GM18951 (cell line): Measurements from ENCODE around the gene CACNA1C.

Experiments used
- POLR2A ChIP-seq: IDR thresholded peaks from 4 replicates; pipeline ENCODE4 v1.6.1; 2011; ENCODE audit warnings: mild to moderate bottlenecking; ENCODE audit not compliant: insufficient read length, insufficient read depth; ENCODE audit errors: extremely low read depth
- in situ Hi-C: fragments of 300-500 bp; cut with MboI; formaldehyde crosslinking; loops from one replicate; pipeline ENCODE4 v1.12.0; 2022; ENCODE audit warnings: low sequenced_read_pairs, mixed read lengths, inconsistent platforms; ENCODE audit not compliant: unreplicated experiment

CACNA1C gene

DNA sequence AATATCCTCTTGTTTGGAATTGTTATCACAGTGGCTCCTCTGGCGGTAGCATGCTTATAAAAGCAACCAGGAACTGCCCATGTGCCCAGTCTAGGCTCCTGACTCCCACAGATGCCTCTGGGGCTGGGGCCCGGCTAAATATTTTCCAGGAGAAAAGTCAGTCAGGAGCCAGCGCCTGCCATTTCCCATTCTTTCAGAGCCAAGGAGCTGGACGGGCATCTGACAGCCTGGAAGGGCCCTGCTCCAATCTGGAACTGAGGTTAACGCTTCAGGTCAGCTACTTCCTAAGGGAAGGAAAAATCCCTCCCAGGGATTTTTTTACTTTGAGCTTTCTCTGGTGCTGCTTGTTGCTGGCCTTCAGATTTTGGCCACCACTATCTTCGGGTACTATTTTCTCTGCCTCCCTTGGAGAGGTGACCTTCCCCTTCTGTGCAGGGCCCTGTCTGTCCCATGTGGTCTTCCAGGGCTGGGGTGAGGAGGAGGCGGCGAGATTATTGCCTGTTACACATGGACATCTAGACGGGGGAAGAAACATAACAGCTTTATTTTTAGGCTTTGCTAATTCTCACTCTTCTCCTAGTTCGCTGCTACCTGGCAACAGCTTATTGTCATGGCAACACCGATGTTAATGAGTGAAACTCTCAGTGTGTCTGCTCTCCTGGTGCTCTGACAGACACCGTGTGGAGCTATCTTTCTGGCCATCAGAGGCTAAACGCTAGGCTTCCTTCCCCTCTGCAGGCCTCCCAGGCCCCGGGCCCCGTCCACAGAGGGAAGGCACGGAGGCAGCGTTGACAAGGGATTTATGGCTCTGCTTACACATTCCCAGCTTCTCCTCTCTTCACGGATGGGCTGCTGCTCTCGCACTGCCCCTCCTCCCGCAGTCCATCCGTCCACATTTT lies 160.4 kb downstream of the CACNA1C start:
- in situ Hi-C loops: no loop called here
- TF ChIP-seq POLR2A: no peak

DNA sequence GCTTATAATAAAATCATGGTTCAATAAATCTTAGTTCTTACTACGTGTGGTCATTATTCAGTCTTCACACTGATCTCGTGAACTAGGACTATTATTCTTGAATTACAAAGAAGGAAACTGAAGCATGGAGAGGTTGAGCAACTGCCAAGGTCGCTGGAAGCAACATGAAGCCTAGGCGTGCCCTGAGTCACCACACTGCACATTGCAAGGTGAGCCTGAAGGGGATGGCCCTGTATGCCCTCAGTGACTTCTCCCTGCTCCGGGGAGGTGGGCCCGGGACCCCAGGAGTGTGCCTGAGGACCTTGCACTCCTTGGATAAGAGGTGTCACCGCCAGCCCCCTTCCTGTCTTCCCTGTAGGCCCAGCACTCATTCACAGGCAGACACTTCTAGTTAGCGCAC lies 161.6 kb downstream of the CACNA1C start:
- TF ChIP-seq POLR2A: no peak
- in situ Hi-C loops: no loop called here

- TF ChIP-seq POLR2A: no peak
- in situ Hi-C loops: no loop called here
Measured at GRCh38 chr12:2215709-2216560, 163.1 kb downstream of the CACNA1C start.

- in situ Hi-C loops: no loop called here
- TF ChIP-seq POLR2A: no peak
Measured at GRCh38 chr12:2218706-2219105, 165.9 kb downstream of the CACNA1C start.

DNA sequence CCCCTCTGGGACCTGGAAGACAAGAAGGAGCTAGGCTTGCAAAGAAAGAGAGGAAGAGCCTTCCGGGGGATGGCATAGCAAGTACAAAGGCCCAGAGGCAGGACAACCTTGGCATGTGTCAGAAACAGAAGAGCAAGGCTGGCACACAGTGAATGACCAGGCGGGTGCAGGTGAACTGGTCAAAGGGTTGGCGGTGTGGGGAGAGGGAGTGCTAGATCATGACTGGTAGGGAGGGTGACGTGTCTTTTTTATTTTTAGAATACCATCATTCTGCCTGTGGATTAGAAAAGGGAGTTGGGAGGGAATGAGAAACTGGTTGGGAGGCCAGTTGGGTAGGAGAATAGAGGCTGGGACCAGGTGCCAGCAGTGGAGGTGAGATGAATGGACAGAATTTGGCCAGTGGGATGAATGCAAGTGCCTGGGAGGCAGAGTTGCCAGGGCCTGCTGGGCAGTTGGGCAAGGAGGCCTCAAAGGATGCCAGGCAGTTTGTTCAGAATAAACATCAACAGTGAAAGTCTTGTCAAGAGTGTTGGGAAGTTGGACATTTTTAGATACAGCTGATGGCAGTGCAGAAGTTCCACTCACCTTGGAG lies 168.3 kb downstream of the CACNA1C start:
- TF ChIP-seq POLR2A: no peak
- in situ Hi-C loops: no loop called here

DNA sequence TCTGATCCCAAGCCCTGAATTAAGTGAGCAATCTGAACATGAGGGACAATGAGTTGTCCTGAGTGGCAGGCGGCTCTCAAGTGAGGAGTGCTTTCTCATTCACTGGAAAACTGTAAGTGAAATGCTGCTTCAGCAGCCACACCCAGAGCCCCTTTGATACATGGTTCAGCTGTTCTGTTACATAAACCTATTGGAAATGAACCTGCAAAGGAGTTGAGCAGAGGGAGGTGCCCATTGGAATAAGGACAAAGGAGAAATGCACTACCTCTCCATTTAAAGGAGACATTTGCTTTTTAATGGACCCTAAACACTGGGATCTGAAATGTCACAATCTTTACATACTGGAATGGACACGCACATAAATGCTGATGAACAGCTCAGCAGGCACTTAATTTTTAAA lies 169.9 kb downstream of the CACNA1C start:
- in situ Hi-C loops: no loop called here
- TF ChIP-seq POLR2A: no peak

DNA sequence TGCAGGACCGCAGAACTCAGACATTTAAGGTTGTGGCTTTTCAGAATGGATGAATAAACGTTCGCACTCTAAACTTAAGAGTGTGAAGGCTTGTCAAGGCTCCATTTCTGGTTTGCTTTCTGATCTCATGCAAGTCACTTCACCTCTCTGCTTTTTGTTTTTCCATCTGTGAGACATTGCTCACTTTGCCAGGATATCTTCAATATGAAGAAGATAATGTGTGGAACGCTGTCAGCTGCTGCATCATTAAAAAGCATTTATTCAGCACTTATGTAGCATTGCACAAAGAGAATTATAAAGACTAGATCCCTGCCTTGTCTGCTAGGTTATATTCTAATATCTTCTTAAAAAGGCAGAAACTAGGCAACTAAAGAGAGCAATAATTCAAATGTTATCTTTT lies 172.2 kb downstream of the CACNA1C start:
- no peak for TF ChIP-seq POLR2A
- in situ Hi-C loops: no loop called here

GRCh38 chr12:2225696-2226095 lies 172.9 kb downstream of the CACNA1C start:
- in situ Hi-C loops: no loop called here
- TF ChIP-seq POLR2A: no peak

GRCh38 chr12:2226641-2227040 lies 173.9 kb downstream of the CACNA1C start:
- no peak for TF ChIP-seq POLR2A
- in situ Hi-C loops: no loop called here

- in situ Hi-C loops: no loop called here
Measured at GRCh38 chr12:2227360-2227759, 174.6 kb downstream of the CACNA1C start.

GRCh38 chr12:2228535-2228934 lies 175.7 kb downstream of the CACNA1C start:
- in situ Hi-C loops: no loop called here

More at GRCh38 chr12:2227360-2227759, 174.6 kb downstream of the CACNA1C start:
- no peak for TF ChIP-seq POLR2A

DNA sequence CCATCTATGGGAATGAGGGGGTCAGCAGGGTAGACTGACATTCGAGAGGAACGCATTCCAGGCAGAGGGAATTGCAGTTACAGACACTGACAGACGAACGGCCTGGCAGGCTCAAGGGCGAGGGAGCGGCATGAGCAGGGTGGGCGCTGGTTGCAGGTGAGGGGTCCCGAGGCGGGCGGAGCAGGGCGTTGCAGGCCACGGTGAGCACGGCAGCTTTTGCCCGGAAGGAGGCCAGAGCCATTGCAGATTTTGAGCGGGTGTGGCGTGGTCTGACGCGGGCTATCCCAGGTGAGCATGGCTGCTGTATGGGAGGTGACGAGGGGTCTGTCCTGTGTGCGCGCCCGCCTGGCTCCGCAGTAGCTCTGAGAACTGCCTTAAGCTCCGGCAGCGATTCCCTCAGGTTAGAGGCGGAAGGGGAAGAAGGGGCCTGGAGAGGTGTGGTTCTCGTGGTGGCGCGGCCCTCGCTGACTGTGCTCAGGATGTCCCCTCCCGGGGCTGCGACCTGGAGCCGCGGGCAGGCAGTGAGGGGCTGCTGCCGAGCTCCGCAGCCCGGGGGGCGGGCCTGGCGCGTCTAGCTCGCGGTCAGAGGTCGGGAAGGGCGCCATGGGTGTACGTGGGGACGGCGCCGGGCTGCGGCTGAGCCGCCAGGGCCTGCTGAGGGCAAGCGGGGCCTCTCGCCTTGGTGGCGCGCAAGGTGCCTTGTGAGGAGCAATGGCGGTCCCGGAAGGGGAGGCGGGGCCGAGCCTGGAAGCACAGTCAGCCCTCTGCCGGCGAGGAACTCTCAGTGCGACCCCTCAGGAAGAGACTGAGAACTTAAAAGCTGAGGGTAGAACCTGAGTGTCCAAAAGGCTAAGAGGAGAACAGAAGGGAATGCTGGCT lies 177.1 kb downstream of the CACNA1C start:
- in situ Hi-C loops: no loop called here
- TF ChIP-seq POLR2A: no peak

More at GRCh38 chr12:2228535-2228934, 175.7 kb downstream of the CACNA1C start:
- no peak for TF ChIP-seq POLR2A
